BE2C (cell line): Measurements from ENCODE around the gene TRIM52.

Experiments used
- DNase-seq: peaks from one replicate; pipeline ENCODE4 v3.0.0-alpha.2; 2020
- H3K27me3 ChIP-seq: fragments of 250-450 bp; sonication (Bioruptor Pico); 2 replicates; pipeline ENCODE4 v1.5.1; 2020; ENCODE audit warnings: mild to moderate bottlenecking
- H3K36me3 ChIP-seq: fragments of 250-450 bp; sonication (Bioruptor Pico); 2 replicates; pipeline ENCODE4 v1.5.1; 2020; ENCODE audit warnings: mild to moderate bottlenecking
- H3K4me1 ChIP-seq: fragments of 250-450 bp; sonication (Bioruptor Pico); 2 replicates; pipeline ENCODE4 v1.5.1; 2020
- H3K4me3 ChIP-seq: 2 replicates; pipeline ENCODE4 v1.5.1; 2011; ENCODE audit warnings: low read depth, low read length
- H3K9me3 ChIP-seq: fragments of 250-450 bp; sonication (Bioruptor Pico); 2 replicates; pipeline ENCODE4 v1.5.1; 2020
- TF ChIP-seq, protein P1 (sequence below): IDR thresholded peaks from 2 replicates; pipeline ENCODE4 v1.5.1; 2012; ENCODE audit warnings: mild to moderate bottlenecking, low read depth, low read length

The TRIM52 gene

DNA sequence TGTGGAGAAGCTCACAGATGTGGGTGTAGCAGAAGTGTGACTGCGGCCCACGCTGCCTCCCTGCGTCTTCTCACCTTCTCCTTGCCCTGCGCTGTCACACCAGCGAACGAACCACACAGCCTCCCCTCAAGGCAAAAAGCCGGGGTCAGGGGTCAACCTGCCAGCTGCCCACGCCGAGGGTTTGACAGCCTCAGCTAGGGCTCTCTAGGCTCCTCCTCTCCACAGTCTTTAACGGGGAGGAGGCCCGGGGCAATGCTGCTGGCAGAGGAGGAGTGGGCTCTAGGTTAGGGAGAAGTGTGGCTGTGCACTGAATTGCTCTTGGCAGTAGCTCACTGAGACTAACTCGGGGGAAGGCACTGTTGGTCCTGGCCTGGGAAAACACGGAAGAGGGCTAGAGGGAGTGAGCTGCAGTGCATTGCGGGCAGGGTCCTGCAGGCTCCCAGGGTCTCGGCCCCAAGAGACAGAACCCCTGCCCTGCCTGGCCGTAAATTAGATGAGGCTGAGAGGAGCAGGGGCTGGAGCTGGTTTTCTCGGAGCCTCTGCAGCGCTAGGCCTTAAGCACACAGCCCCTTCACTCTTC is 4.2 kb upstream of the TRIM52 start:
- Histone ChIP-seq H3K36me3 (peaks cover 13% of the 10 kb centered on the region), H3K27me3 (no peaks in the 10 kb centered on the region), H3K4me3 (no peak overlapping the region), H3K9me3 (no peaks in the 10 kb centered on the region), H3K4me1 (no peaks in the 10 kb centered on the region)
- TF ChIP-seq, protein P1, sequence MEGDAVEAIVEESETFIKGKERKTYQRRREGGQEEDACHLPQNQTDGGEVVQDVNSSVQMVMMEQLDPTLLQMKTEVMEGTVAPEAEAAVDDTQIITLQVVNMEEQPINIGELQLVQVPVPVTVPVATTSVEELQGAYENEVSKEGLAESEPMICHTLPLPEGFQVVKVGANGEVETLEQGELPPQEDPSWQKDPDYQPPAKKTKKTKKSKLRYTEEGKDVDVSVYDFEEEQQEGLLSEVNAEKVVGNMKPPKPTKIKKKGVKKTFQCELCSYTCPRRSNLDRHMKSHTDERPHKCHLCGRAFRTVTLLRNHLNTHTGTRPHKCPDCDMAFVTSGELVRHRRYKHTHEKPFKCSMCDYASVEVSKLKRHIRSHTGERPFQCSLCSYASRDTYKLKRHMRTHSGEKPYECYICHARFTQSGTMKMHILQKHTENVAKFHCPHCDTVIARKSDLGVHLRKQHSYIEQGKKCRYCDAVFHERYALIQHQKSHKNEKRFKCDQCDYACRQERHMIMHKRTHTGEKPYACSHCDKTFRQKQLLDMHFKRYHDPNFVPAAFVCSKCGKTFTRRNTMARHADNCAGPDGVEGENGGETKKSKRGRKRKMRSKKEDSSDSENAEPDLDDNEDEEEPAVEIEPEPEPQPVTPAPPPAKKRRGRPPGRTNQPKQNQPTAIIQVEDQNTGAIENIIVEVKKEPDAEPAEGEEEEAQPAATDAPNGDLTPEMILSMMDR, result no peak
- no peak for DNase-seq

DNA sequence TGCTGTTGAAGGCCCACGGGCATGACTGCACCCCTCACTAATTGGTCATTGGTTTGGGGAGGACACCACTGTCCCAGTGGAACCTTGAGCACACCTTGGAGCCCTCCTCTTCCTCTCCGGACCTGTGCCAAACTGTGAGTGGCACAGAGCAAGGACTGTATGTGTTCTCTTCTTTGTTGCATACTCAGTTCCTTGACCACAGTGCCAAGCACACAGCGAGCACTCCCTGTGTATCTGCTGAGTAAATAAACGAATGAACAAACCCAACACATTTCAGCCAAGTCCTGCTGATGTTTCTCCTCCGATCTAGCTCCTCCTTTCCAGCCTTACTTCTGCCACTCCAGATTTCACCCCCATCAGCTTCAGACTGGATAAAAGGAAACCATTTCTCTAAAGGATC is 2.7 kb upstream of the TRIM52 start:
- DNase-seq, result no peak
- H3K36me3 ChIP-seq, result peaks cover 13% of the 10 kb centered on the region
- TF ChIP-seq, protein P1, result no peak
- H3K4me3 ChIP-seq, result no peak overlapping the region
- H3K27me3 ChIP-seq, result no peaks in the 10 kb centered on the region
- H3K4me1 ChIP-seq, result peaks cover 3% of the 10 kb centered on the region
- H3K9me3 ChIP-seq, result no peaks in the 10 kb centered on the region

DNA sequence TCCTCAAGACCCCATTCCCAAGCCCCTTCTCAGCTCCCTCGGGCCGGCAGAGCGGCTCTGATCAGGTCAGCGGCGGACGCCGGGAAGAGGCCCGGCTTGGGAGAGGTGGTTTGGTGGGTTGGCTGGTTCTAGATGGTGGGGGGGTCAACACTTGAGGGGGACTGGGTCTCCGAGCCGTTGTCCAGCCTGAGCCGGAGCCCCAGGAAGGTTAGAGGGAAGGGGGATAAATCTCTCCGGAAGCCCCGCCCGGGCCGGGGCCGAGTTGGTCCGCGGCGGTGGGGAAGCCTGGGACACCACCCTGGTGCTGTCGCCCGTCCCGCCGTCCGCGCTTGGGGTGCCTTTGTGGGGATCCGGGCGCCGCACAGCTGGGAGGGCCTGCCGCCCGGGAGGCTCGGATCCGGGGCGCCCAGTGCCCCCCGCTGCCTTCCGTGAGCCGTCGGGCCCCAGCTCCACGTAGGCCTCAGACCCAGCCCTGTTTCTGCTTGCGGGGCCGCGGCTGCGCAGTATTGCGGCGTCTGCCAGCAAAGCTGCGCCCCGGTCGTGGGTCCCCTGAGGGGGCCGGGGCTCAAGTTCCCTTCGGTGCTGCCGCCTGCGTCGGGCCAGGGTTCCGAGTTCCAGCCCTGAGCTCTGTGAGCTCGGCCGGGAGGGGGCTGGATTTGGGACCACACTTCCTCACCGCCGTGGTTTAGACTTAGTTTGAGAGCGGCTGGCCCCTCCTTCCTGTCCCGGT is 542 bp upstream of the TRIM52 start:
- peak overlapping the region; percentile 99 for H3K4me3 ChIP-seq
- peak; percentile 82 for DNase-seq
- H3K4me1 ChIP-seq, result peaks cover 3% of the 10 kb centered on the region
- H3K27me3 ChIP-seq, result no peaks in the 10 kb centered on the region
- H3K36me3 ChIP-seq, result peaks cover 17% of the 10 kb centered on the region
- H3K9me3 ChIP-seq, result no peaks in the 10 kb centered on the region
- TF ChIP-seq, protein P1, result no peak

DNA sequence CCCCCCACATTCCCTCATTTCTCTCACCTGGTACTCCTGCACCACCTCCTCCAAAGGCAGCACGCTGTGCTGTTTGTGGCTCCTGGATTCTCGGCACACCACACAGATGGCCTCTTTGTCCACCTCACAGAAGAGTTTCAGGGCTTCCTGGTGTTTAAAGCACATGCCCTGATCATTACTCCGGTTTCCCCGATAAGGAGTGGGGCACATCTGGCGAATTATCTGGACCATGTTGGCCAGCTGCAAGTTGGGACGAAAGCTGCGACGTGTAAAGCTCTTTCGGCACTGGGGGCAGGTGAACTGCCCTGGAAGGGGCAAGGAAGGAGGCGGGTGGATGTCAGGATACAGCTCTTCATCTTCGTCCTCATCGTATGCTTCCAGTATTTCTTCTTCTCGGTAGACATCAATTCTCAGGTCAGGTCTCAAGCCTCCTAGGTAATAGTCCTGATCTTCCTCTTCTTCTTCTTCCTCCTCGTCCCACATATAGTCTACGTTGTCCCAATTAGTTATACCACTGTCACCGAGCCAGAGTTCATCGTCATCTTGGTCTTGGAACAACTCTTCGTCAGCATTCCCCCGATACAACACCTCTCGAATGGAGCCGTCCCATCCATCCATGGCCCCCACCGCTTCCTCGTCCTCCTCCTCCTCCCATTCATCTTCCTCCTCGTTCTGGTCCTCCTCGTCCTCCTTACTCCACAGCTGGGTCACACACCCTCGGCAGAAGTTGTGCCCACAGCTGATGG is 796 bp downstream of the TRIM52 start:
- TF ChIP-seq, protein P1, result no peak

DNA sequence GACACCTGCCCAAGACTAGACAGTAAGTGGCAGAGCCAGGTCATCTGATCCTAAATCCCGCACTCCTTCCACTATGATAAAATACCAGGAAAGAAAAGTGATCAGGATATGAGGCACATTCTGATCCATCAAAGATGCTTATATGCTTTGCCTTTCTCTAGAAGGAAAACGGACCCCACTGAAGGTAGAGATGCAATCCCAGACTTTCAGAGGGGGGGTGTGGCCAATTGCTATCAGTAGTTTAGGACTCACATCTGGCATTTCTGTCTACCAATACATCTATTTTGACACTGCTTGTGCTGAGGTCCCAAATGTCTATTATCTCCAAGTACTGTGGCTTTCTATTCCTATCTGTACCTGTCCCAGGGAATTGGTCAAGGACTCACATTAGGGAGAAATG is 1.7 kb downstream of the TRIM52 start:
- Histone ChIP-seq H3K4me1 (peaks cover 3% of the 10 kb centered on the region), H3K36me3 (peaks cover 39% of the 10 kb centered on the region), H3K27me3 (no peaks in the 10 kb centered on the region), H3K4me3 (peak overlapping the region; percentile 99), H3K9me3 (no peaks in the 10 kb centered on the region)
- TF ChIP-seq, protein P1, result no peak
- DNase-seq, result no peak

More for the DNA sequence above, 796 bp downstream of the TRIM52 start:
- H3K9me3 ChIP-seq, result no peaks in the 10 kb centered on the region
- no peaks in the 10 kb centered on the region for H3K27me3 ChIP-seq
- H3K36me3 ChIP-seq, result peaks cover 31% of the 10 kb centered on the region
- DNase-seq, result no peak
- H3K4me3 ChIP-seq, result peak overlapping the region; percentile 99
- peaks cover 3% of the 10 kb centered on the region for H3K4me1 ChIP-seq
